ENCODE results near the gene FAM149B1.
"Not testable (repeated sequence)": the region's sequence is repeated elsewhere in the genome, so short reads cannot be mapped to it uniquely, and the experiment has no call there.

The FAM149B1 gene

DNA sequence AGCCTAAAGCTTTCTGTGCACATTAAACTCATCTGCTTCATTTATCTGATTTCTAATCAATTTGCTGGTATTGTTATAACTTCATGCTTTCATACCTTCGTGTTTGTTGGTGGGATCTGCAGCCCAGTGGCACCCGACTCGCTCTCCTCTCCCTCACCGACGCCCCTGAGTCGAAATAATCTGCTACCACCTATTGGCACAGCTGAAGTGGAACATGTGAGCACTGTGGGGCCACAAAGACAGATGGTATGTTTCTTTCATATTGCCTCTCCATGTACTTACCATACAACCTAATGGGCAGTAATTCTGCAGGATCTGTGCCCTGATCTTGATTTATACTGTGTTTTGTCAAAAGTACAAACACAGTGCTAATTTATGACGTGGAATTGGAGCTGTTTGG is 66.8 kb downstream of the FAM149B1 start:
- DNase-seq, result no peak

- DNase-seq, result no peak
Observed at GRCh38 chr10:73238990-73239566, 71.2 kb downstream of the FAM149B1 start.

- no peak for DNase-seq
Observed at GRCh38 chr10:73239908-73240307, 72.0 kb downstream of the FAM149B1 start.

DNA sequence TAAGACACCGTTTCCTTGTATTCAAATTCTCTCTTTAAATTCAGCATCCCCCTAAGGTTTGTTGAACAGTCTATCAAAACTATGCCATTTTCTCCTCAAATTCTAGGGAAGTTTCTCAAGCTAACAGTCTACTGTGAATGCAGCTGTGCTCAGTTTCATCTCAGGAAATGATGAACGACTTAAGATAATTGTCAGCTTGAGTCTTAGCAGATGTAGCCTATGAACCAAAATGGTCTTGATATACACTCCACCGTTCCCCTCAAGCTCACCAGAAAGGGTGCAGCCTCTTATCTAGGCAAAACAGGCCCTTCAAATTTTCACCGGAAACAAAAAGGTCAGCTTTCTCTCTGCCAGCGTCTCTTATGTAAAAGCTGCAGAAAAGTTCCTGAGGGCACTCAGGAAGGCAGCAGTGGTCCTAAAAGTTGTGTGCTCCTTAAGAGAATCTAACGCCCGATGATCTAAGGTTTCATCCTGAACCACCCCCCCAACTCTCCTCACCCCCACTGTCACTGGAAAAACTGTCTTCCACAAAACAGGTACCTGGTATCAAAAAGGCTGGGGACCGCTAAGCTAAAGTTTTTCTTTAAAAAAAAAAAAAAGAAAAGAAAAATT is 77.1 kb downstream of the FAM149B1 start:
- DNase-seq, result no peak

- DNase-seq, result no peak
Observed at GRCh38 chr10:73246322-73246645, 78.4 kb downstream of the FAM149B1 start.

DNA sequence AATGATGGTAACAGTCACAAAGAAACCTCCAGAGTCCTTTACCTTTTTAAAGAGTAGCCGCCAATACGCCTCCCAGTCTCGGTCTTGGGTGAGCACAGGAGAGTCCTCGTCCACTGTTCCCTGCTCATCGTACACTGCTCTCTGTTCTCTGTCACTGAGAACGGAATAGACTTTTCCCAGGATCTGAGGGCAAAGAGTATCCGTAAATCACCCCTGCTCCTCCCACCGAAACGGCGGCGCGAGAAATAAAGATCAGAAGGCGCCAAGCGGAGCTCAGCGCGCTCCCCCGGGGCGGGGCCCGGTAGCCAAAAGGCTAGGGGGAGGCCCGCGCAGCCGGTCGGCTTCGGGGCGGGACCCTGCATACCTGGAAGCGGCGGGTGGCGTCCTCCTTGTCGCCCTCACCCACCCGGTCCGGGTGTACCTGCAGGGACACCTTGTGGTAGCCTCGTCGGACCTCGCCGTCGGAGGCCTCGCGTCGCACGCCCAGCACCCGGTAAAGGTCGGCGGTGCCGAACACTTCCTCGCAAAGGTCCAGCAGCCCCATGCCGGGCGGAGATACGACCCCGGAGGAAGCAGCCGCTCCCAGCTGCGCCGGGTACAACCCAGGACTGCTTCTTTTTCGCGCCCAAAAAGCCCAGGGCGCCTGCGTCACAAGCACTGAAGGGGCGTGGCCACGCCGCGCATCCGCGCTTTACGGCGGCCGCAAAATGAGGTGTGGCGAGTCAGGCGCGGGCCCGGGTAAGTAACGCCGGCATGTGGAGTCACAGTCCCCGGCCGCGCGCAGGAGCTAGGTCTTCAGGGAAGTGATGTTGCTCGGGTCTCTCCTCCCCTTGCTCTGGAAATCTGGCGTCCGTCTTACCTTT is 79.0 kb downstream of the FAM149B1 start, which contains the start of gene DNAJC9:
DNAJC9 (minus strand) TSS at position 610 of the 863 bp plus-strand sequence; CDS start at position 544, 66 bp downstream.
- DNase-seq, result peak; percentile 94

- DNase-seq, result no peak
Observed at GRCh38 chr10:73247509-73248258, 79.8 kb downstream of the FAM149B1 start.

DNA sequence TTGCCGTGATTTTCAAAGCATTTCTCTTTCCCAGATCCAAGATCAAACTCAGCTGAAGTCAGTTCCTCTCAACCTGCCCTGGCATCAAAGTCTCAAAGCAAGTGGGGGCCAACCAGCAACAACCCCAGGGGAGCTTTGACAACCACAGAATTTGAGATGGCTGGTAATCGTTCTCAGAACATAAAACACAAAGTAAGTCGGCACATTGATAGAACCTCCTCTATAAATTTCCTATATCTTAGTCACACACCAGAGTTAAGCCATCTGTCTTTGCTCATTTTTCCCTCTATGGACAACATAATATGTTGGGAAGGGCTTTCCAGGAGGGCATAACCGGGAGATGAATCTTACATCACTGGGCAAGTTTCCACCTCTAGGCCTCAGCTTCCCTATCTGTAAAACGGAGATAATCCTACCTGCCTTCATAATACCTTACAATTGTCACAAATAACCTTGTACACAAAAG is 80.4 kb downstream of the FAM149B1 start:
- peak; percentile 15 for DNase-seq

GRCh38 chr10:73251683-73252444 is 83.9 kb downstream of the FAM149B1 start:
- DNase-seq, result no peak

DNA sequence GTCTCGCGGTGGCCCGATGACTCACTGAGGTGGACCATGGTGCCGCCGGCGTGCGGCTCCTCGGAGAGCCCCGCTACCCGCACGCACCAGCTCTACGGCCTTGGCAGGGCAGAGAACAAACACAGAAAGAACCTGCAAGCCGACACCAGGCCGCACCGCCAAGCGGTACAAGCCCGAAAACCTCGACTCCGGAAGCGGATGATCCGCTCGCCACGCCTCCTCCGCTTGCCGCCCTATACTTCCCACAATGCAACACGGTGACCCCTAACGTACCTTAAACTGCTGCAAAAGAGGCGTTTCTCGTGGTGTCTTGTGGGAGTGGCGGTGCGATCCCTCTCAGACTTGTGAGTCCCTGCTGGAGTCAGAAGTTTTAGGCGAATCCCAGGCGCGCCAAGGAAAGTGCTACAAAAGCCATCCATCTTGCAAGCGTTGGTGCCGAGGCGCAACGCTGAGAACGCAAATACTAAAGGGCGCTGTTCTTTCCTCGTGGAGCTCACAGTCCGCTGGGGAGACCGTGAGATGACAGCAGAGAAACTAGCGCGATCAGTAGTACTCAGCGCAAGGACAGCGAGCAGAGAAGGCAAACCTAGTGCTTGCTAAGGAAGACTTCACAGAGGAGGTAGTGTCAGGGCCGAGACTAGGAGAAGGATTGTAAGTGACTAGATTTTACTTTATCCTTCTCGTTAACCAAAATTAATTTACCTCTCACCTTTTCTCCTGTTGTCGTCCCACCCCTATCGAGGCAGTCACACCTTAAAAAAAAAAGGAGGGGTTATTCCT is 84.7 kb downstream of the FAM149B1 start, which contains the start of gene MRPS16:
MRPS16 (minus strand) TSS at position 200 of the 780 bp plus-strand sequence; CDS start at position 38, 162 bp downstream.
- peak; percentile 98 for DNase-seq

GRCh38 chr10:73253225-73253555 is 85.3 kb downstream of the FAM149B1 start:
- no peak for DNase-seq

DNA sequence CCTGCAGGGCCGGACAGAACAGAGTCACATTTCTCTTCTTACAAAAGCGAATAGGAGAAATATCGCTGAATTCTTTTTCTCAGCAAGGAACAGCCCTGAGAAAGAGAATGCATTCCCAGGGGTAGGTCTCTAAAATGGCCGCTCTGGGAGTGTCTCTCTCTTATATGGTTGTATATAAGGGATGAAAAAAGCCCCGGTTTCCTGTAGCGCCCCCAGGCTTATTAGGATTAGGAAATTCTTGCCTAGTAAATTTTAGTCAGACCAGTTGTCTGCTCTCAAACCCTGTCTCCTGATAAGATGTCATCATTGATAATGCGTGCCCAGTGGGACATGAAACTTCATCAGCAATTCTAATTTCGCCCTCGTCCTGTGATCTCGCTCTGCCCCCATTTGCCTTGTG is 90.7 kb downstream of the FAM149B1 start:
- not testable (repeated sequence) for DNase-seq

- DNase-seq, result no peak
Observed at GRCh38 chr10:73261362-73261995, 93.6 kb downstream of the FAM149B1 start.

DNA sequence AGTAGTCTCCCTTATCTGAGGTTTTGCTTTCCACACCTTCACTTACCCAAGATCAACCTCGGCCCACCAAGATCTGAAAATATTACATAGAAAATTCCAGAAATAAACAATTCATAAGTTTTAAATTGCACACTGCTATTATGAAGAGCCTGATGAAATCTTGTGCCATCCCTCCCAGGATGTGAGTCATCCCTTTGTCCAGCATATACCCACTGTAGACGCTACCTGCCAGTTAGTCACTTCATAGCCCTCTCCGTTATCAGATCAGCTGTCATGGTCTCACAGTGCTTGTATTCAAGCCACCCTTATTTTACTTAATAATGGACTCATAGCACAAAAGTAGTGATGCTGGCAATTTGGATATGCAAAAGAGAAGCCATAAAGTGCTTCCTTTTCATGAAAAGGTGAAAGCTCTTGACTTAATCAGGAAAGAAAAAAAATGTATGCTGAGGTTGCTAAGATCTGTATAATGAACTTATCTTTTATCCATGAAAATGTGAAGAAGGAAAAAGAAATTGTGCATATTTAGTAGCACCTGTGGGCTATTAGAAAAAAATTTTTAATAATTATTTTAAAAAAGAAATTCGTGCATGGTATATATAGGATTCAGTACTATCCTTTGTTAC is 94.3 kb downstream of the FAM149B1 start:
- peak; percentile 83 for DNase-seq

- no peak for DNase-seq
Observed at GRCh38 chr10:73262880-73263555, 95.1 kb downstream of the FAM149B1 start.

GRCh38 chr10:73263693-73264347 is 95.9 kb downstream of the FAM149B1 start:
- DNase-seq, result peak; percentile 63

GRCh38 chr10:73264423-73264822 is 96.5 kb downstream of the FAM149B1 start:
- DNase-seq, result no peak

- DNase-seq, result no peak
Observed at GRCh38 chr10:73281097-73281496, 113.2 kb downstream of the FAM149B1 start.

DNA sequence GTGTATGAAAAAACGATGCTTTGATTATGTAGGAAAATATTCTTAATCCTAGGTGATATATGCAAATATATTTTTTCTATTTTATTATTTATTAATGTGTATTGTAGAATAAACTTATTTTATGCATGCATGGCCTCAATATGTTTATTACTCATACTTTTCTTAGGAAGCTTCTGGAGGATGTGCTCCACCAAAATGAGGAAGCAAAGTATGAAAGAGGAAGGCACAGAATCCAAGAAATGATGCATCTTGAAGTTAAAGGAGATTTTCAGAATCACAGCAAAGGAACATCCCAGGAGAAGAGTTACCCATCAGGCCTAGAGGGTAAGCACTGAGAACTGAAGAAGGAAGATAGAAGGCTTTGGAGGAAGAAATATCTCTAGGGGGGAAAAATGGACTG is 119.5 kb downstream of the FAM149B1 start:
- DNase-seq, result no peak
